RWPE2 (cell line): ENCODE results near the gene BTF3.

Experiments used
- ATAC-seq: fragments of 200-7000 bp; cut with Tn5 transposase; 3 replicates; pipeline ENCODE4 v1.9.1; 2021; ENCODE audit warnings: low read depth
- DNase-seq: peaks from one replicate; pipeline ENCODE4 v3.0.0-alpha.2; 2020; ENCODE audit warnings: low spot score
- H3K27ac ChIP-seq: fragments of 450-650 bp; 2 replicates; pipeline ENCODE4 v1.5.1; 2017; ENCODE audit warnings: mild to moderate bottlenecking; ENCODE audit not compliant: poor library complexity, severe bottlenecking
- H3K27me3 ChIP-seq: fragments of 250-450 bp; sonication (Bioruptor Pico); 2 replicates; pipeline ENCODE4 v1.5.1; 2021; ENCODE audit warnings: mild to moderate bottlenecking, moderate library complexity; ENCODE audit not compliant: insufficient read depth, poor library complexity, severe bottlenecking
- H3K36me3 ChIP-seq: fragments of 250-450 bp; sonication (Bioruptor Pico); 2 replicates; pipeline ENCODE4 v1.5.1; 2020; ENCODE audit warnings: low read depth, mild to moderate bottlenecking, moderate library complexity
- H3K4me1 ChIP-seq: fragments of 250-450 bp; sonication (Bioruptor Pico); 2 replicates; pipeline ENCODE4 v1.5.1; 2021; ENCODE audit warnings: mild to moderate bottlenecking, moderate library complexity; ENCODE audit not compliant: insufficient read depth, poor library complexity, severe bottlenecking
- H3K4me3 ChIP-seq: fragments of 250-450 bp; sonication (Bioruptor Pico); 2 replicates; pipeline ENCODE4 v1.5.1; 2021; ENCODE audit warnings: mild to moderate bottlenecking, moderate library complexity; ENCODE audit not compliant: severe bottlenecking
- H3K9me3 ChIP-seq: fragments of 250-450 bp; sonication (Bioruptor Pico); 2 replicates; pipeline ENCODE4 v1.5.1; 2021; ENCODE audit warnings: mild to moderate bottlenecking, moderate library complexity; ENCODE audit not compliant: severe bottlenecking
- TF ChIP-seq, protein P1 (sequence below): fragments of 450-650 bp; IDR thresholded peaks from one replicate; pipeline ENCODE4 v1.5.1; 2017; ENCODE audit warnings: mild to moderate bottlenecking, moderate library complexity; ENCODE audit not compliant: poor library complexity, severe bottlenecking

The BTF3 gene

DNA sequence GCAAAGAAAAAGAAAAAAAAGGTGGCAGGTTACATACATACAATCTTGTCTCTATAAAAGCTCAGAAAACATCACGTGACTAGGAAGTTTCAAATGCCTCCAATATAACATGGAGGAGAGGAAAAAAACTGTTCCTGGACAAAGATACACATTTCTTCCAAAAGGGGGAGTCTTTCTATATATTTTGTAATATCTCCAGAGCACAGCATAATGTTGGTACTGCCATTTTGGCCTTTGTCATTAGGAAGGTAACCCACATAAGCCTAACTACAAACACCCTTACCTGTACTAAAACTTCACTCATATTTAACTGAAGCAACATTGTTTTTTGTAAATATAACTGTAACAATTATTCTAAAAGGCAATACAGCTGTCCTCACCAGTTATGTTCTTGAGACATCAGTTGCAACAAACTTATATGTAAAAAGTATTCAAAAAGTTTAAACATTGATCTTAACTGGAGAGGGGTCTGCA is 1.2 kb upstream of the BTF3 start:
- Histone ChIP-seq H3K4me1 (peaks cover 26% of the 10 kb centered on the region), H3K9me3 (no peaks in the 10 kb centered on the region), H3K36me3 (peaks cover 30% of the 10 kb centered on the region), H3K4me3 (peak overlapping the region; percentile 84), H3K27me3 (no peaks in the 10 kb centered on the region), H3K27ac (peak overlapping the region; percentile 85)
- DNase-seq (no peak), ATAC-seq (peak; percentile 19)
- TF ChIP-seq, protein P1, sequence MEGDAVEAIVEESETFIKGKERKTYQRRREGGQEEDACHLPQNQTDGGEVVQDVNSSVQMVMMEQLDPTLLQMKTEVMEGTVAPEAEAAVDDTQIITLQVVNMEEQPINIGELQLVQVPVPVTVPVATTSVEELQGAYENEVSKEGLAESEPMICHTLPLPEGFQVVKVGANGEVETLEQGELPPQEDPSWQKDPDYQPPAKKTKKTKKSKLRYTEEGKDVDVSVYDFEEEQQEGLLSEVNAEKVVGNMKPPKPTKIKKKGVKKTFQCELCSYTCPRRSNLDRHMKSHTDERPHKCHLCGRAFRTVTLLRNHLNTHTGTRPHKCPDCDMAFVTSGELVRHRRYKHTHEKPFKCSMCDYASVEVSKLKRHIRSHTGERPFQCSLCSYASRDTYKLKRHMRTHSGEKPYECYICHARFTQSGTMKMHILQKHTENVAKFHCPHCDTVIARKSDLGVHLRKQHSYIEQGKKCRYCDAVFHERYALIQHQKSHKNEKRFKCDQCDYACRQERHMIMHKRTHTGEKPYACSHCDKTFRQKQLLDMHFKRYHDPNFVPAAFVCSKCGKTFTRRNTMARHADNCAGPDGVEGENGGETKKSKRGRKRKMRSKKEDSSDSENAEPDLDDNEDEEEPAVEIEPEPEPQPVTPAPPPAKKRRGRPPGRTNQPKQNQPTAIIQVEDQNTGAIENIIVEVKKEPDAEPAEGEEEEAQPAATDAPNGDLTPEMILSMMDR = peak; percentile 81

DNA sequence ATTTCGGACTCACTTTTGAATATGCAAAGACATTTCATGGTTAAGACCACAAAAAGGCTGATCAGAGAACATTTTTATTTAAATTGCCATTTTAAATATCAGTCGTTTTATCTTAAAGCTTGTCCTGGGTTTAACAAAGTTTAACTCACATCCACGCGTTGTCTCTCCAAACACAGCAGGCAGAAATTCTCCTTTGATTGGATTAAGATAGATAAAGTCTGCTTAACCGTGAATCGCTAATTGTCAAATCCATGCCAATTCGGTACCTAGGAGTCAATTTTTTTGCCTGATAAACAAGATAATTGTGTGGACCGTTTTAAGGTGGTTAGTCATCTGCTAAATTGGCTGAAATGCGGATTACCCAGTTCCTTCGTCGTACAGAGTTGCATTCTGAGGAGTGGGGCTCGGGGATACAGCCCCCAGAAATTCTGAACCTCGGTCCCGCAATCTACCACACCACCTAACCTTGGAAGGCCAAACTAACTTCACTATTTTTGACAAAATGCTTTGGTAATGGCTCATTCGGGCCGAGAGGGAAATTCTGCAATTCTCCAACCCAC is 665 bp upstream of the BTF3 start:
- DNase-seq (no peak), ATAC-seq (peak; percentile 1; the same call in 1 of the 3 replicates)
- Histone ChIP-seq H3K4me3 (peak overlapping the region; percentile 84), H3K27me3 (no peaks in the 10 kb centered on the region), H3K9me3 (no peaks in the 10 kb centered on the region), H3K27ac (peak overlapping the region; percentile 85), H3K4me1 (peaks cover 26% of the 10 kb centered on the region), H3K36me3 (peaks cover 36% of the 10 kb centered on the region)
- TF ChIP-seq, protein P1 = no peak

DNA sequence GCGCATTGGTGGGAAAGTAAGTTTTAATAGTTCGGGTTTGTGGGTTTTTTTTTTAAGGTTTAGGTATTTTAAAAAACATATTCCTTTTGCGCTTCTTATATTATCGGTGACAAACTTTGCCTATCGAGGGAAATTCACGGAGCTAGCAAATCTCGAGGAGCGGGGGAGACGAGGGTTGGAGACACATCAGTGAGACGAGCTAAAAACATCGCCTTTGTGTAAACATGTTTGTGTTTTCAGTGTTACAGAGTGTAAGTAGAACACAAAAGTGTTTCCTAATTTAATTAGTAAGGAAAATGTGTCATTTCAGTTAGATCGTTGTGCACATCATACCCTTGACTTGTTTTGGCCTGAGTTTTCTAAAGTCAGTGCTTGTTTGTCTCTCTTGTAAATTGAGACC is 945 bp downstream of the BTF3 start:
- Histone ChIP-seq H3K36me3 (peaks cover 52% of the 10 kb centered on the region), H3K9me3 (no peaks in the 10 kb centered on the region), H3K27me3 (no peaks in the 10 kb centered on the region), H3K4me3 (peak overlapping the region; percentile 84), H3K27ac (peak overlapping the region; percentile 85), H3K4me1 (peaks cover 26% of the 10 kb centered on the region)
- TF ChIP-seq, protein P1 = no peak
- ATAC-seq (no peak), DNase-seq (no peak)

DNA sequence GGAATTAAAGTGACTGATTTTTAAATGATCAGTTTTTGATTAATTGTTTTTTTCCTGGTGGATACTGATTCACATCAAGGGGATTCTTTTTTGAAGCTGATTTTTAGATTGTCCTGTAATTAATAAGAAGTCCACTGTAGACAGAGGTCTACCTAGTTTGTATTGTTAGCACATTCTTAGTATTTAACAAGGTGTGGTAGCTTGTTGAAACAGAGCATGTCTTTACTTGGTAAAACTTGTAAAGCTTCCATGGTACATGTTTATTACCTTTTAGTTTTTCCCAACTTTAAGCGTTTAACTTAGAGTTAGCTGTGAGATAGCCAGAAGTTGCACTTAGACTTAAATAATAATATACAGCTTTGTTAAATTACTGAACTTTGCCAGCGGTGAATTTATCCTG is 1.5 kb downstream of the BTF3 start:
- Histone ChIP-seq H3K4me1 (peaks cover 26% of the 10 kb centered on the region), H3K36me3 (peaks cover 58% of the 10 kb centered on the region), H3K27ac (peak overlapping the region; percentile 85), H3K4me3 (peak overlapping the region; percentile 84), H3K27me3 (no peaks in the 10 kb centered on the region), H3K9me3 (no peaks in the 10 kb centered on the region)
- TF ChIP-seq, protein P1 = no peak
- no peak for ATAC-seq
- DNase-seq = no peak

DNA sequence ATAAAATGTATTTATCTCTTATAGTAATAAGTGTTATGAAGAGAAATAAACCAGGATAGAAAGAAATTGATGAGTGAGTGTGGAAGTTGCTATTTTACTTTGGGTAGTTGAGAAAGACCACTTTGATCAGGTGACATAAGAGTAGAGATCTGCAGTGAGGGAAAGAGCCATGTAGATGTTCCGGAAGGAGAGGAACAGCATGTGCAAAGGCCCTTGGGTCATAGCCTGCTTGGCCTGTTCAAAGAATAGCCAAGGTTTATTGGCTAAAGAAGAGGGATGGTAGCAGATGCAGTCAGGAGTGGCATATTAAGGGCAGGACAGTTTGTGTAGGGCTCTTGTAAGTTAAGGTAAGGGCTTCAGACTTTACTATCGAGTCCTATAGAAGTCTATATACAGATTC is 3.2 kb downstream of the BTF3 start:
- Histone ChIP-seq H3K36me3 (peaks cover 73% of the 10 kb centered on the region), H3K27me3 (no peaks in the 10 kb centered on the region), H3K4me1 (peaks cover 26% of the 10 kb centered on the region), H3K9me3 (no peaks in the 10 kb centered on the region), H3K4me3 (no peak overlapping the region), H3K27ac (no peak overlapping the region)
- no peak for ATAC-seq
- no peak for DNase-seq
- TF ChIP-seq, protein P1 = no peak
